Measurements from ENCODE around the gene KCTD18.

The KCTD18 gene

GRCh38 chr2:200509612-200510433 is at the start of gene KCTD18:
Gene KCTD18 (minus strand): TSS chr2:200510068. CDS start chr2:200507016, 3,052 bp downstream.
- intact Hi-C loops (cut with DNase I), result loop anchor here (1.0 kb wide), 1 partner anchor 15 kb away; no protein-coding TSS in a partner anchor

DNA sequence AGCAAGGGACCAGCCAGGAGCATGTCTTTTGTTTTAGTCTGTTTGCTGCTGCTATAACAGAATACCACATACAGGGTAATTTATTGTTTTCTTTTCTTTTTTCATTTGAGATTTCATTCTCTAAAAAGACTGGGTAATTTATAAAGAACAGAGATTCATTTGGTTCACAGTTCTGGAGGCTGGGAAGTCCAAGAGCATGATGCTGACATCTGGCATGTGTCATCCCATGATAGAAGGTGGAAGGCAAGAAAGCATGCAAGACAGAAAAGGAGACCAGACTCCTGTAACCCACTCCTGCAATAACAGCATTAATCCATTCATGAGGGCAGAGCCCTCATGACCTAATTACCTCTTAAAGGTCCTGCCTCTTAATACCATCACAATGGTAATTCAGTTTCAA is 30.9 kb upstream of the KCTD18 start:
- DNase-seq, result no peak
- intact Hi-C loops (cut with DNase I), result no loop called here

More at GRCh38 chr2:200509612-200510433, at the start of gene KCTD18:
- DNase-seq, result peak; percentile 87 to 99 (median 94)

- intact Hi-C loops (cut with DNase I), result no loop called here
- no peak for DNase-seq
These were observed 28.3 kb upstream of the KCTD18 start for GRCh38 chr2:200538139-200538538.

- no peak for DNase-seq
- intact Hi-C loops (cut with DNase I), result no loop called here
These were observed 24.7 kb upstream of the KCTD18 start for GRCh38 chr2:200534572-200534971.

DNA sequence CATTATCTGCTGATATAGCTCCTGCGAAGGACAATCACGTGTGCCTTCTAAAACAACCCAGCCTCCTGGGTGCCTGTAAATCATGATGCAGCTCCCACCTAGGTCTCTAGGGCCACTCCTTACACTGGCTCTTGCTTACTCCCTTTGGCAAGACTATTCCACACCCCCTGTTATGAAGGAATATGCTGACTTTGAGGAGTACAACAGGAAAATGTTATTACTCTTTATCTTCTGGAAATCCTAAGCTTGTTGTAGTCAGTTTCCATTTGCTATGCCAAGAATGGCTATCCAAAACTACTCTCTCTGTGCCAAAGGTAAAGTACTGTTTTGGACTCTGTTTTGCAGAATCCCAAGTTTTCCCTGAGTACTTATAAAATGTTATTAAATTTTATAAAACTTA is 23.9 kb upstream of the KCTD18 start:
- intact Hi-C loops (cut with DNase I), result no loop called here
- no peak for DNase-seq

GRCh38 chr2:200528228-200528627 is 18.4 kb upstream of the KCTD18 start:
- intact Hi-C loops (cut with DNase I), result loop anchor here (10.0 kb wide), 1 partner anchor 177 kb away; no protein-coding TSS in a partner anchor
- DNase-seq, result no peak

DNA sequence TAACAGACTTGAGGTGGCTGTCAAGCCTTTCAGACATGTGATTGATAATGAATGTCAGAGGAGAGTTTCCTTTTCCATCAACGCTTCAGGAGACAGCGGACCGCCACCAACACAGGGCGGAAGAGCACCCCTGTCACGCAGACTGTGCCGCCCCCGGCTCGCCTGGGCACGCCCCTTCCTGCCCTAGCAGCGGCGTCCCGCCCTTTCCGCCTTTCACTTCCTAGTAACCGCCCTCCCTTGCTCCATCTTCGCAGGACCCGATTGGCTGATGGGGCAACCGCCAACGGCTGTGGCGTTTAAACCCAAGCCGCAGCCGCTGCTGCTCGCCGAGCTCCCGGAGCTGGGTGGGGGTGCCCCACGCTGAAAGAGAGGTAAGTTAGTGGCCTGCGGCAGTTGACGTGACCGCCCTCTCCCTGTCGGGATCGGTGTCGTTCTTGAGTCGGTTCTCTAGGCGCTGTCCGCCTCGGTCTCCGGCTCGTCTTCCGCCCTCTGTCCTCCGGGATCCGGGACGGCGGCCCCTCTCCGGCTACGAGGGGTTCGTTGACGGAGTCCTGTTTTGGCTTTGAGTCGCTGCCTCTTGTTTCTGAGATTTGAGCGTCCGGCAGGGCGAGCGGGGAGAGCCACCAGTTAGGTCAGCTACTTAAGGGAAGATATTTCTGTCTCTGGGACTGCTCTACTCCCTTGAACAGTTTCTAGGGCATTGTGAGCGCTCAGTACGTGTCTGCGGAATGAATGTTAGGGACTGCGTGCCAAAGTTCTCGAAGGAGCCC is 16.2 kb upstream of the KCTD18 start, which contains the start of gene SGO2:
TSS of gene SGO2 (plus strand) at position 326 of the 770 bp plus-strand sequence. CDS start 6,769 bp downstream, outside the sequence.
- peak; percentile 92 to 99 (median 96) for DNase-seq
- intact Hi-C loops (cut with DNase I), result loop anchor here (1.0 to 10.0 kb wide), 2 partner anchors 16 to 179 kb away; partner anchors contain the start of gene KCTD18

GRCh38 chr2:200525551-200525881 is 15.6 kb upstream of the KCTD18 start:
- no peak for DNase-seq
- intact Hi-C loops (cut with DNase I), result loop anchor here (1.0 to 10.0 kb wide), 2 partner anchors 15 to 179 kb away; partner anchors contain the start of gene KCTD18

GRCh38 chr2:200525066-200525465 is 15.2 kb upstream of the KCTD18 start:
- intact Hi-C loops (cut with DNase I), result loop anchor here (1.0 to 10.0 kb wide), 2 partner anchors 15 to 180 kb away; partner anchors contain the start of gene KCTD18
- no peak for DNase-seq

DNA sequence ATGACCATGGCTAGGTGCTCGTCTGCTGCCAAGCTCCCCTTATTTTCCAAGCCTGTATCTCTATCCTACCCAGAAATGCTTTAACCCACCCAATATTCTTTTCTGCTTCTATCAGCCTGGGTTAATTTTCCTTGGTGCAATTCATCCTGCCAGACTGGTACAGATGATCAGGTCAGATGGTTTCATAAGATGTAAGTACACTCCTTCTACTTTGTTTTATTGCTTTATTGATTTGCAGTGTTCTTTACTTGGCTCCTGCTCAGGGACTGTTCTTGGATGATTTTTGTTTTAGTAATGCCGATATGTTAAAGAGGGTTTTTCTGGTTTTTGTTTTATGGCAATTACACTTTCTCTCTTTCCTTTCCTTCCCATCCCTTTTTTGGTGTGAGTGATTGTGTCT is 13.7 kb upstream of the KCTD18 start:
- intact Hi-C loops (cut with DNase I), result loop anchor here (10.0 kb wide), 1 partner anchor 181 kb away; no protein-coding TSS in a partner anchor
- no peak for DNase-seq

DNA sequence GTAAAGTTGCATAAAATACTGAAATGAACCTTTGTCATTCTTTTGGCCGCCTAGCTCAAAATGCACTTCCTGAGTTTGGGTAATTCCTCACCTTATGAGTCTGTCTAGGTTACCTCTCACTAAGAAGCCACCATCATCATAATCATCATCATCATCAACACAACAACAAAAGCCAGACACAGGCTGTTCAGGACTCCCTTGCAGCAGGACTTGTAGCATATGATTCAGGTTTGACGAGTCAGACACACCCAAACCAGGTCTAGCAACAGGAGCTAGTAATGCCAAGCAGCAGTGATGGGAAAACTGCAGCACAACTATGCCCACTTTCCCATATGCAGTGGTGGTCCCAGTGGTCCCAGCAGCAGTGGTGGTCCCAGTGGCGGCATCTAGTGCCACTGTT is 13.3 kb upstream of the KCTD18 start:
- intact Hi-C loops (cut with DNase I), result loop anchor here (10.0 kb wide), 1 partner anchor 182 kb away; no protein-coding TSS in a partner anchor
- DNase-seq, result no peak

- DNase-seq, result no peak
- intact Hi-C loops (cut with DNase I), result no loop called here
These were observed 5.3 kb upstream of the KCTD18 start for GRCh38 chr2:200515155-200515554.

DNA sequence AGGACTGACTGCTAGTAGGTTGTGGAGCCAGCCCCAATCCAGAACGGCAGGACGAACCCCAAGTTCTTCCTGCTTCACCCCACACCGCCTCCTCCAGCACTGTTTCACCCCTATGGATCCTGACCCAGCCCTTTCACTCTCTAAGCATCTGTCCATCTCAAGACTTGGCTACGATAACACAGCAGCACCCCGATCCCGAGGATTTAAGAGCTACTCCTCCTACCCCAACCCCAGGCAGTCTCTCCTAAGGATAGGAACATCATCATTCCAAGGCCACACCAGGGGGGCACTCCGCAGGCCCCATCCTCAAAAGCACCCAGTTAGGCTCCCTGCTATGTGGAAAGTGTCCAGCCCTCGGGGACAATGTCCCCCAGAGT is 645 bp downstream of the KCTD18 start:
- intact Hi-C loops (cut with DNase I), result no loop called here

GRCh38 chr2:200507179-200507578 is 2.7 kb downstream of the KCTD18 start:
- no peak for DNase-seq
- intact Hi-C loops (cut with DNase I), result no loop called here

More for the DNA sequence above, 645 bp downstream of the KCTD18 start:
- no peak for DNase-seq

DNA sequence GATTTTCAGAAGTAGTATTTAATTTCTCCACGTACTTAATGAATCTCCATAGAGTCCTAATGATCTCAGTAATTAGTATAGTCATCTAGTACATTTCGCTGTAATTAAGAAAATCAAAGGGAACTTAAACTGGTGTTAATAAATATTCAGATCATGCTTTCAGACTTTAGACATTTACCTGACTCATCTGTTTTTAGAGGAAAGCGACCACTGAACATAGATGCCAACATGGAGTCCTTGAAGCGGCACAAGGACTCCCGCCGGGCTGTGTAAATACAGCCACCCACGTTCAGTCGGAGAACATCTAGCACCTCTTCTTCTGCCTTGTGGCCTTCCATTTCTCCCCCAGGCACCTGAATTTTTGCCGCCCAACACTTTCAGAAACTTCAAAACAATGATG is 3.2 kb downstream of the KCTD18 start:
- DNase-seq, result no peak
- intact Hi-C loops (cut with DNase I), result no loop called here

DNA sequence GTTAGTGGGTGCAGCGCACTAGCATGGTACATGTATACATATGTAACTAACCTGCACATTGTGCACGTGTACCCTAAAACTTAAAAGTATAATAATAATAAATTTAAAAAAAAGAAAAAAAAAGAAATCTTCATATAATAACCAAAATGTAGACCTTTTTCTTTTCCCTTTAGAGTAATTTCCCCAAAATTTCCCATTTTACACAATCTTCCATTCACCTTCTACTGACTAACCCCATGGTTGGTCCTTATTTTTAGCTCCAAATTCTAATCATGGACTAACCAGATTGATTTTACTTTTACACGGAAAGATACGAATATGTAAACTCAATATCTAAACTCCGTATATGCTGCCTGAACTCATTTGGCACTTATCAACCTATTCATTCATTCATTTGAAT is 7.7 kb downstream of the KCTD18 start:
- DNase-seq, result no peak
- intact Hi-C loops (cut with DNase I), result no loop called here

GRCh38 chr2:200498402-200499162 is 11.3 kb downstream of the KCTD18 start:
- DNase-seq, result no peak
- intact Hi-C loops (cut with DNase I), result no loop called here

DNA sequence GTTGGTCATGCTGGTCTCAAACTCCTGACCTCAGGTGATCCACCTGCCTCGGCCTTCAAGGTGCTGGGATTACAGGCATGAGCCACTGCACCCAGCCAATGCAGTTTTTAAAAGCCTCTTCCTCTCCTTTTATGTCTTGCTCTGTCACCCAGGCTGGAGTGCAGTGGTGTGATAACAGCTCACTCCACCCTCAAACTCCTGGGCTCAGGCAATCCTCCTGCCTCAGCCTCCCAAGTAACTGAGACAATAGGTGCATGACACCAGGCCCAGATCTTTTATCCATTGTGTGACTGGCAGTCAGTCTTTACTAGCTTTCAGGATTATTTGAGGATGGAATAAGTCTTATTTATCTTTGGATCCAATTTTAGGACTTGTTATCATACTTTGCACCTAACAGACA is 13.2 kb downstream of the KCTD18 start:
- intact Hi-C loops (cut with DNase I), result no loop called here
- DNase-seq, result no peak

GRCh38 chr2:200494048-200494447 is 15.8 kb downstream of the KCTD18 start:
- no peak for DNase-seq
- intact Hi-C loops (cut with DNase I), result no loop called here

DNA sequence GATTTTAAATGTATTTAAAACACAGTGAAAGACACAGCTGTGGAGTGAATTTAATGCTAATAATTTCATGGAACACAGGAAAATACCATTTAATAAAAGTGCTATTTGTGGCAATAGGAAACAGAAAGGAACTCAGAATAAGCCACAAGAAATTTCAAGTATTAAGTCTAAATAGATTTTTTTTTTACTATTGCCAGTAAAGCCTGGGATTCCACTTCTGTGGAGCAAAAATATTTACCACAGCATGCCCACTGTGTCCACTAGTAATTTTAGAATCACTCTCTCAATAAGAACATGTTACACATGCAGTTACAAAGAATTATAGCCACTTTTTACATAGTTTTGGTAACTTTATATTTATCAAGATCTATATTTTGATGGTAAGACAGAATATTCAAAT is 17.2 kb downstream of the KCTD18 start:
- DNase-seq, result no peak
- intact Hi-C loops (cut with DNase I), result no loop called here

All from posterior cingulate gyrus (tissue), 11 donors.